GM19043 (cell line): Measurements from ENCODE around the gene GPC2.
"Not testable (repeated sequence)": the region's sequence is repeated elsewhere in the genome, so short reads cannot be mapped to it uniquely, and the experiment has no call there.

Experiments
- ATAC-seq: cut with Tn5 transposase; IDR thresholded peaks from one replicate; pipeline ENCODE4 v1.9.1; 2021; ENCODE audit warnings: low read depth; ENCODE audit not compliant: unreplicated experiment

The GPC2 gene

DNA sequence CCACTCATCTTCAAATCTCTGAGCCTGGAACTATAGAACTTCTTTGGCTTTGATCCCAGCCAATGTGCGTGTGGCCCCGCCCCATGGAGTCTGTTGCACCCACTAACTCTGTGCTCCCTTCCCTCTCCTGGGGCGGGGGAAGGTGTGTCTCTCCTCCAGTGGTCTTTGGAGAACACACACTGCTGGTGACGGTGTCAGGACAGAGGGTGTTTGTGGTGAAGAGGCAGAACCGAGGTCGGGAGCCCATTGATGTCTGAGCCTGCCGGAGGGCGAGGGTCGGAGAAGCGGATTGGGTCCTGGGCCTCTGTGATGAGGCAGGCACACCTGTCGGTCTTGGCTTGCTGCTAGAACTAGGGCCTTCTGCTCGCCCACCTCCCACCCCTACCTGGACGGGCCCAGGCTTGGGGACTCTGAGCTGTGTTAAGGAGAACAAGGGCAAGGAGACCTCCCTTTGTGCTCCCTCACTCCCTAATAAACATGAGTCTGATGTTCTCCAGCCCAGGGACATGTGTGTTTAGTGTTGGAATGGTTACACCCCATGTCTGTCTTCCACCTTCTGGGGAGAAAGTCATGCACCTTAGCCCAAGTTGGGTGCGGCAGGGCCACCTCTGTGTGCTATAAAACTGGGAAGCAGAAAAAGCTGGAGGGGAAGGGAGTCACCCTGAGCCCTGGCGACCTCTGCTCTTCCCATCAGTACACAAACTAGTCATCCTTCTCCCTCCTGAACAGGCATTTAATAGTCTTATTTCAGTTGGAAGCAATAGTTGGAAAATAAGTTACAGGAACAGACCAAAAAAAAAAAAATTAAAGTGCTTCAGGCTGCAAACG is 23.3 kb downstream of the GPC2 start:
- no peak for ATAC-seq

GRCh38 chr7:100152937-100153666 is 24.1 kb downstream of the GPC2 start:
- no peak for ATAC-seq

DNA sequence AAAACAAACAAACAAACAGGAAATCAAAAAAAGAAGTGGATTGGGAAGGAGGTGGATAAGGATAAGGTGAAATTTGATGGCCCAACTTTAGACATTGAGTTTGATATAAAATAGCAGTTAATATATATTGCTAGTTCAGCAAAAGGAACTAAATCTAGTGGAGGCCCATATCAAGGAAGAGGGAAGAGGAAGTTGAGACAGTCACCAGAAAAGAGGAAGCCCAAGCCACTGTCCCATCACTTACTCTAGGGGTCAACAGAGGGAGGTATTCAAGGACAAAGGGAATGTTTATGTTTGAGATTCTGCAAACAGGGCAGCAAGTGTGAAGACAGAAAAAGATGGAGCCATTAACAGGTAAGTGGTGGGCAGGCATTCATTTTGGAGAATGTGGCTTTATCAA is 24.8 kb downstream of the GPC2 start:
- ATAC-seq = no peak

- peak; percentile 95 for ATAC-seq
Measured at GRCh38 chr7:100148559-100149328, 28.4 kb downstream of the GPC2 start, which contains the start of gene LAMTOR4. Gene LAMTOR4 (plus strand): TSS chr7:100148918. CDS start chr7:100148973, 55 bp downstream.

- ATAC-seq = no peak
Measured at GRCh38 chr7:100148225-100148558, 29.0 kb downstream of the GPC2 start.

- ATAC-seq = no peak
Measured at GRCh38 chr7:100147278-100147677, 29.9 kb downstream of the GPC2 start.

DNA sequence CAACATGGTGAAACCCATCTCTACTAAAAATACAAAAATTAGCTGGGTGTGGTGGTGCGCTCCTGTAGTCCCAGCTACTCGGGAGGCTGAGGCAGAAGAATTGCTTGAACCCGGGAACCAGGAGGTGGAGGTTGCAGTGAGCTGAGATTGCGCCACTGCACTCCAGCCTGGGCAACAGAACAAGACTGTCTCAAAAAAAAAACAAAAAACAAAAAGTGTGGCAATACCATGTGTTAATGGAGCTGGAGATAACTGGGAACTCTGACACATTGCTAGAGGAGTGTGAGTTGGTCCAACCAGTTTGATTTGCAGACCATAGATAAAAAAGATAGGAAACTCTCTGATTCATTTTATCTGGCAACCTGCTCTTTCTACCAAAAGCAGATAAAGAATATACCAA is 30.8 kb downstream of the GPC2 start:
- not testable (repeated sequence) for ATAC-seq

DNA sequence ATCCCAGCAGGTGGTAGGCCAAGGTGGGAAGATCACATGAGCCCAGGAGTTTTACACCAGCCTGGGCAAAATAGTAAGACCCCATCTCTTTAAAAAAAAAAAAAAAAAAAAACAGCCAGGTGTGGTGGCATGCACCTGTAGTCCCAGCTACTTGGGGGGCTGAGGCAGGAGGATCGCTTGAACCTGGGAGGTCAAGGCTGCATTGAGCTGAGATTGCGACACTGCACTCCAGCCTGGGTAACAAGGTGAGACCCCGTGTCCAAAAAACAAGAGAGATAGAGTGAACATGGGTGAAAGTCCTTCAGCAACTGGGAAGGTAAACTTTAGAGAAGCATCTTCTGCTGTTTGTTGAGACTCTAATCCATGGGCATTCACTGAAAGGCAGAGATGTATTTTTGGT is 34.7 kb downstream of the GPC2 start:
- no peak for ATAC-seq

- no peak for ATAC-seq
Measured at GRCh38 chr7:100141555-100141949, 35.6 kb downstream of the GPC2 start.

GRCh38 chr7:100137851-100138760 is 39.1 kb downstream of the GPC2 start:
- no peak for ATAC-seq

DNA sequence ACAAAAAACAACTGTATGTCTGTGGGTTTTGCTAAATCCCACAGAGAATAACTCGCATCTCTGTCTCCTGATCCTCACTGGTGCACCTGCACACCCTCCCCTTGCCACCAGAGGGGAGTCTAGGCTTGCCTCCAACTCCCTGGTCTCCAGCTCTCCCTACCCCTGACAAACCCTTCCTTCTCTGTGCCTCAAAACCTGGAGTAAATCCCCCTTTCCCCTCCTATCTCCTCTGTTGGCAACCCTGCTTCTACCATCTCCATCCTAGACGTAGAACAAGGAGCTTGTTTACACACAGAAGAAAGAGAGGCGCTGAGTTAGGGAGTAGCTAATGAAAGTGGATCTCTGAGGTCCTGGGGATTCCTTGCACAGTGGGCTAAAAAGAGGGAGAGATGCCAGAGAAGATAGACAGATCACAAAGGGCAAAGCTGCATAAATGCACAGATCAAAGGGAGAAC is 44.5 kb downstream of the GPC2 start:
- ATAC-seq = no peak

- ATAC-seq = no peak
Measured at GRCh38 chr7:100132126-100132525, 45.1 kb downstream of the GPC2 start.

- no peak for ATAC-seq
Measured at GRCh38 chr7:100130608-100131453, 46.4 kb downstream of the GPC2 start.

GRCh38 chr7:100130220-100130607 is 47.0 kb downstream of the GPC2 start:
- ATAC-seq = not testable (repeated sequence)

GRCh38 chr7:100128637-100128963 is 48.6 kb downstream of the GPC2 start:
- no peak for ATAC-seq

GRCh38 chr7:100127866-100128636 is 49.1 kb downstream of the GPC2 start:
- no peak for ATAC-seq

DNA sequence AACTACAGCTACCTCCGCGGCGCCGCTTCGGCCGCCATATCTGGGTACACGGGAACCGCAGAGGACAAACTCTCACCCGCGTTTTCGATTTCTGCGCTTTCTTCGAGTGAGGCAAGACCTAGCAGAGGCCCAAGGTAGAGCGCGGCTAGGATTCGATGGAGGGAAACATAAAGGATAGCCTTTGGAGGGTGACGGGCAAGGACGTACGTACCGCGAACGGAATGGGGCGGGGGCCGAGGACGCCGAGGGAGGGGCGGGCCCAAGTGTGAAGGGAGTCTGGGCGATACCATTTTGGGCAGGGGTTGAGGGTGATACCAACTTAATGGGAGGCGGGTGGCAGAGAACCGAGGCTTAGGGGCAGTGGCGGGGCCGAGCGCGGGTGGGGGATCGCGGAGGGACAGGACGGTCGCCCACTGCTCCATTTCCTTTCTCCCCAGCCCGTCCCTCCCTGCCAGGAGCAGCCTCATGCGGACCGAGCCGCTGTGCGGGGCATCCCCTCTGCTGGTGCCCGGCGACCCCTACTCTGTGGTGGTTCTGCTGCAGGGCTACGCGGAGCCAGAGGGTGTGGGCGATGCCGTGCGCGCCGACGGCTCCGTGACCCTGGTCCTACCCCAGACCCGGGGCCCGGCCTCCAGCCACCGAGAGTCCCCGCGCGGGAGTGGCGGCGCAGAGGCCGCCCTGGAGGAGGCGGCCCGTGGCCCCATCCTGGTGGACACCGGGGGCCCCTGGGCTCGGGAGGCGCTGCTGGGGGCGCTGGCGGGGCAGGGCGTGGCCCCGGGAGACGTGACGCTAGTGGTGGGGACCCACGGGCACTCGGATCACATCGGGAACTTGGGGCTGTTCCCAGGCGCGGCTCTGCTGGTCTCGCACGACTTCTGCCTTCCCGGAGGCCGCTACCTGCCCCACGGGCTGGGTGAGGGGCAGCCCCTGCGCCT is 50.0 kb downstream of the GPC2 start, which contains the start of gene MBLAC1:
MBLAC1 (plus strand) TSS at position 37 of the 935 bp plus-strand sequence; CDS start at position 466, 429 bp downstream.
- peak; percentile 50 for ATAC-seq
